Measurements from ENCODE around the gene SLC22A5. TPM values are rescaled to one million over a fixed set of nuclear protein-coding genes. Genes with fewer than 3 reads are reported as not detected.

SLC22A5 gene
- total and polyA plus RNA-seq, 3 donors from 2014 or later, result 9.5 to 11.9 (median 11.8) TPM

GRCh38 chr5:132419502-132420468, 50.3 kb downstream of the SLC22A5 start:
- H3K27ac ChIP-seq, result peak overlapping the region in 1 of 2 donors; percentile 47
- intact Hi-C loops (cut with DNase I; ENCODE audit: low total_unique reads), result loop anchor here (5.0 kb wide), 1 partner anchor 73 kb away; the partner anchor contains the start of gene IRF1
- H3K27me3 ChIP-seq, result no peaks in the 10 kb centered on the region
- no peak overlapping the region for H3K4me3 ChIP-seq
- 34 to 42% methylated on average over 8 to 12 of the region's 12 CpGs for WGBS, 2 donors
- peaks cover 17% of the 10 kb centered on the region for H3K4me1 ChIP-seq
- no peaks in the 10 kb centered on the region for H3K9me3 ChIP-seq
- TF ChIP-seq POLR2A (IDR thresholded peaks at IDR 0.05), result no peak
- TF ChIP-seq CTCF (IDR thresholded peaks at IDR 0.05), result peak; percentile 83 to 89 (median 88)
- peak; percentile 77 for DNase-seq
- no peaks in the 10 kb centered on the region for H3K36me3 ChIP-seq (ENCODE audit: low read depth, missing control alignments)

- H3K9me3 ChIP-seq, result no peaks in the 10 kb centered on the region
- WGBS, 2 donors, result 53 to 57% methylated on average over 7 of the region's 7 CpGs
- H3K36me3 ChIP-seq (ENCODE audit: low read depth, missing control alignments), result no peaks in the 10 kb centered on the region
- intact Hi-C loops (cut with DNase I; ENCODE audit: low total_unique reads), result no loop called here
- TF ChIP-seq POLR2A (IDR thresholded peaks at IDR 0.05) (no peak), CTCF (IDR thresholded peaks at IDR 0.05) (no peak)
- H3K27me3 ChIP-seq, result no peaks in the 10 kb centered on the region
- H3K27ac ChIP-seq, result peak overlapping the region in 1 of 2 donors; percentile 47
- H3K4me3 ChIP-seq, result no peak overlapping the region
- DNase-seq, result no peak
- peaks cover 23% of the 10 kb centered on the region for H3K4me1 ChIP-seq
Observed at GRCh38 chr5:132420706-132421272, 51.3 kb downstream of the SLC22A5 start.

GRCh38 chr5:132421462-132421861, 52.0 kb downstream of the SLC22A5 start:
- Histone ChIP-seq H3K27ac (peak overlapping the region in 1 of 2 donors; percentile 47), H3K4me1 (peaks cover 26% of the 10 kb centered on the region)
- intact Hi-C loops (cut with DNase I; ENCODE audit: low total_unique reads), result no loop called here

GRCh38 chr5:132422720-132423437, 53.4 kb downstream of the SLC22A5 start:
- DNase-seq, result peak; percentile 53
- Histone ChIP-seq H3K4me1 (peaks cover 36% of the 10 kb centered on the region), H3K9me3 (no peaks in the 10 kb centered on the region), H3K27me3 (no peaks in the 10 kb centered on the region), H3K27ac (no peak overlapping the region), H3K4me3 (no peak overlapping the region), H3K36me3 (ENCODE audit: low read depth, missing control alignments) (no peaks in the 10 kb centered on the region)
- 43 to 54% methylated on average over 5 of the region's 5 CpGs for WGBS, 2 donors
- intact Hi-C loops (cut with DNase I; ENCODE audit: low total_unique reads), result no loop called here
- TF ChIP-seq POLR2A (IDR thresholded peaks at IDR 0.05) (no peak), CTCF (IDR thresholded peaks at IDR 0.05) (no peak)

More at GRCh38 chr5:132421462-132421861, 52.0 kb downstream of the SLC22A5 start:
- no peak for DNase-seq
- H3K36me3 ChIP-seq (ENCODE audit: low read depth, missing control alignments), result no peaks in the 10 kb centered on the region
- no peaks in the 10 kb centered on the region for H3K9me3 ChIP-seq
- TF ChIP-seq POLR2A (IDR thresholded peaks at IDR 0.05), result no peak
- no peak for TF ChIP-seq CTCF (IDR thresholded peaks at IDR 0.05)
- H3K27me3 ChIP-seq, result no peaks in the 10 kb centered on the region
- WGBS, 2 donors, result 88 to 95% methylated on average over 3 of the region's 3 CpGs
- no peak overlapping the region for H3K4me3 ChIP-seq
